Measurements from ENCODE around the gene TTLL1.

- TF ChIP-seq CTCF (IDR thresholded peaks at IDR 0.05; ENCODE audit: low read depth, low read length, poor library complexity, severe bottlenecking), result no peak
- no peak for TF ChIP-seq EZH2phosphoT487 (IDR thresholded peaks at IDR 0.05; ENCODE audit: borderline replicate concordance, low read length)
Measured at GRCh38 chr22:43013355-43014315, 75.6 kb downstream of the TTLL1 start.

All from DOHH2 (cell line).